ENCODE results near the gene SPAG17. TPM values are rescaled to one million over a fixed set of nuclear protein-coding genes. Genes with fewer than 3 reads are reported as not detected.

SPAG17 gene
- total RNA-seq, 4 donors from 2014 or later, result not detected

- in situ Hi-C loops (cut with MboI; ENCODE audit: low sequenced_read_pairs in 4 of 4), result no loop called here
- H3K27ac ChIP-seq, result no peak overlapping the region
- no peak for ATAC-seq
These were observed 62.6 kb downstream of the SPAG17 start for GRCh38 chr1:118122234-118123004.

GRCh38 chr1:118118873-118119463 lies 66.1 kb downstream of the SPAG17 start:
- DNase-seq, result no peak
- Histone ChIP-seq H3K4me3 (no peak overlapping the region), H3K27ac (no peak overlapping the region), H3K27me3 (no peaks in the 10 kb centered on the region), H3K4me1 (no peaks in the 10 kb centered on the region), H3K36me3 (no peaks in the 10 kb centered on the region), H3K9me3 (no peaks in the 10 kb centered on the region)
- no peak for ATAC-seq
- TF ChIP-seq CTCF (IDR thresholded peaks at IDR 0.05 in 4 of 5, conservative IDR thresholded peaks at IDR 0.05 in 1 of 5) (no peak), POLR2A (IDR thresholded peaks at IDR 0.05) (no peak)
- in situ Hi-C loops (cut with MboI; ENCODE audit: low sequenced_read_pairs in 4 of 4), result no loop called here
- intact Hi-C loops (cut with DNase I; ENCODE audit: low total_unique reads), result no loop called here

More at GRCh38 chr1:118122234-118123004, 62.6 kb downstream of the SPAG17 start:
- H3K36me3 ChIP-seq, result no peaks in the 10 kb centered on the region
- TF ChIP-seq POLR2A (IDR thresholded peaks at IDR 0.05), result no peak
- TF ChIP-seq CTCF (IDR thresholded peaks at IDR 0.05 in 4 of 5, conservative IDR thresholded peaks at IDR 0.05 in 1 of 5), result no peak
- H3K4me3 ChIP-seq, result no peak overlapping the region
- H3K4me1 ChIP-seq, result no peaks in the 10 kb centered on the region
- no peaks in the 10 kb centered on the region for H3K27me3 ChIP-seq
- intact Hi-C loops (cut with DNase I; ENCODE audit: low total_unique reads), result no loop called here
- no peak for DNase-seq
- H3K9me3 ChIP-seq, result no peaks in the 10 kb centered on the region

GRCh38 chr1:118118469-118118868 lies 66.6 kb downstream of the SPAG17 start:
- no peak for DNase-seq
- TF ChIP-seq CTCF (IDR thresholded peaks at IDR 0.05 in 4 of 5, conservative IDR thresholded peaks at IDR 0.05 in 1 of 5) (no peak), POLR2A (IDR thresholded peaks at IDR 0.05) (no peak)
- no peak overlapping the region for H3K27ac ChIP-seq
- no peaks in the 10 kb centered on the region for H3K4me1 ChIP-seq
- ATAC-seq, result no peak
- intact Hi-C loops (cut with DNase I; ENCODE audit: low total_unique reads), result no loop called here
- H3K27me3 ChIP-seq, result no peaks in the 10 kb centered on the region
- no peaks in the 10 kb centered on the region for H3K36me3 ChIP-seq
- H3K4me3 ChIP-seq, result no peak overlapping the region
- no peaks in the 10 kb centered on the region for H3K9me3 ChIP-seq
- in situ Hi-C loops (cut with MboI; ENCODE audit: low sequenced_read_pairs in 4 of 4), result no loop called here

GRCh38 chr1:118117521-118117920 lies 67.5 kb downstream of the SPAG17 start:
- Histone ChIP-seq H3K4me3 (no peak overlapping the region), H3K27ac (no peak overlapping the region), H3K9me3 (no peaks in the 10 kb centered on the region), H3K36me3 (no peaks in the 10 kb centered on the region), H3K4me1 (no peaks in the 10 kb centered on the region), H3K27me3 (no peaks in the 10 kb centered on the region)
- ATAC-seq, result no peak
- intact Hi-C loops (cut with DNase I; ENCODE audit: low total_unique reads), result no loop called here
- DNase-seq, result no peak
- TF ChIP-seq POLR2A (IDR thresholded peaks at IDR 0.05), result no peak
- TF ChIP-seq CTCF (IDR thresholded peaks at IDR 0.05 in 4 of 5, conservative IDR thresholded peaks at IDR 0.05 in 1 of 5), result no peak
- in situ Hi-C loops (cut with MboI; ENCODE audit: low sequenced_read_pairs in 4 of 4), result no loop called here

Measured in gastrocnemius medialis (tissue), 4 donors.